Measurements from ENCODE around the gene DYNC2H1. TPM values are rescaled to one million over a fixed set of nuclear protein-coding genes. Genes with fewer than 3 reads are reported as not detected.

DYNC2H1 gene
- polyA plus RNA-seq, 1 donor (not counting 4 experiments of a cell fraction or from before 2014, with no cell fraction given): 18.5 TPM

DNA sequence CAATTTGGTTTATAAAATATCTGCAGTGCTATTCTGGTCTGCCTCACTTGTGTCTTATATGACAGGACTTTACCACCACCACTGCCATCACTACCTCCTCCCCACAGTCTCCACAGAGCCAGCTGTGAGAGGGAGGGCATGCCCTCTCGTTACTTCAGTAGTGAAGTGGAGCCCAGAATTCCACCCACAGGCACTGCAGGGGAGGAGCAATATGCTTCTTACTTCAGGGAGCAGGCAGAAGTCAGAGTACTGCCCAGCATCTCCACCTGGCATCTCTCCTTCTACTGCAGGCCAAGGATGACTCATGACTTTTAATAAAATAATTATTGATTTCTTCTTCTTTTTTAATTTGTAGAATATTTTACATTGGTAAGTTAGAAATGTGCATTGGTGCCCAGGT lies 255.5 kb downstream of the DYNC2H1 start:
- H4K20me1 ChIP-seq (ENCODE audit: control insufficient read depth, extremely low read depth, insufficient read depth, low read length): no peaks in the 10 kb centered on the region
- H3K9me3 ChIP-seq (ENCODE audit: control insufficient read depth, low read depth, low read length): no peaks in the 10 kb centered on the region
- no peak overlapping the region for H3K27ac ChIP-seq (ENCODE audit: control insufficient read depth, insufficient read depth, low read length)
- no peak overlapping the region for H3K9ac ChIP-seq (ENCODE audit: control insufficient read depth, extremely low read depth, insufficient read depth, low read length)
- H3K36me3 ChIP-seq (ENCODE audit: control insufficient read depth in 2 of 2, extremely low read depth in 1 of 2, insufficient read depth in 2 of 2, low read length in 2 of 2): peaks cover 3 to 4% of the 10 kb centered on the region in 2 experiments
- no peak overlapping the region for H2AFZ ChIP-seq (ENCODE audit: control insufficient read depth, low read length)
- no peaks in the 10 kb centered on the region for H3K4me1 ChIP-seq (ENCODE audit: control insufficient read depth, extremely low read depth, insufficient read depth, low read length)
- DNase-seq (ENCODE audit: low read depth, low spot score): no peak
- dilution Hi-C loops (cut with MboI; ENCODE audit: extremely low pct_ligation_motif_present, low sequenced_read_pairs): no loop called here
- H3K79me2 ChIP-seq (ENCODE audit: control insufficient read depth, insufficient read depth, low read length): no peaks in the 10 kb centered on the region
- no peak for TF ChIP-seq EZH2 (IDR thresholded peaks at IDR 0.05; ENCODE audit: low read length)
- TF ChIP-seq, protein P1, sequence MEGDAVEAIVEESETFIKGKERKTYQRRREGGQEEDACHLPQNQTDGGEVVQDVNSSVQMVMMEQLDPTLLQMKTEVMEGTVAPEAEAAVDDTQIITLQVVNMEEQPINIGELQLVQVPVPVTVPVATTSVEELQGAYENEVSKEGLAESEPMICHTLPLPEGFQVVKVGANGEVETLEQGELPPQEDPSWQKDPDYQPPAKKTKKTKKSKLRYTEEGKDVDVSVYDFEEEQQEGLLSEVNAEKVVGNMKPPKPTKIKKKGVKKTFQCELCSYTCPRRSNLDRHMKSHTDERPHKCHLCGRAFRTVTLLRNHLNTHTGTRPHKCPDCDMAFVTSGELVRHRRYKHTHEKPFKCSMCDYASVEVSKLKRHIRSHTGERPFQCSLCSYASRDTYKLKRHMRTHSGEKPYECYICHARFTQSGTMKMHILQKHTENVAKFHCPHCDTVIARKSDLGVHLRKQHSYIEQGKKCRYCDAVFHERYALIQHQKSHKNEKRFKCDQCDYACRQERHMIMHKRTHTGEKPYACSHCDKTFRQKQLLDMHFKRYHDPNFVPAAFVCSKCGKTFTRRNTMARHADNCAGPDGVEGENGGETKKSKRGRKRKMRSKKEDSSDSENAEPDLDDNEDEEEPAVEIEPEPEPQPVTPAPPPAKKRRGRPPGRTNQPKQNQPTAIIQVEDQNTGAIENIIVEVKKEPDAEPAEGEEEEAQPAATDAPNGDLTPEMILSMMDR (optimal IDR thresholded peaks at IDR 0.05 in 1 of 3, IDR thresholded peaks at IDR 0.05 in 1 of 3, conservative IDR thresholded peaks at IDR 0.05 in 1 of 3; ENCODE audit: extremely low read depth in 1 of 3, insufficient read depth in 2 of 3, low read length in 3 of 3): no peak
- no peaks in the 10 kb centered on the region for H3K27me3 ChIP-seq (ENCODE audit: control insufficient read depth, extremely low read depth, insufficient read depth, low read length)
- H3K4me2 ChIP-seq (ENCODE audit: control insufficient read depth, extremely low read depth, insufficient read depth, low read depth, low read length): no peak overlapping the region
- FAIRE-seq: peak; percentile 13
- no peaks in the 10 kb centered on the region for H3K9me1 ChIP-seq (ENCODE audit: control insufficient read depth, extremely low read depth, insufficient read depth, low read length)
- no peak overlapping the region for H3K4me3 ChIP-seq (ENCODE audit: control insufficient read depth in 2 of 3, extremely low read depth in 1 of 3, insufficient read depth in 2 of 3, low read depth in 1 of 3, low read length in 3 of 3)

DNA sequence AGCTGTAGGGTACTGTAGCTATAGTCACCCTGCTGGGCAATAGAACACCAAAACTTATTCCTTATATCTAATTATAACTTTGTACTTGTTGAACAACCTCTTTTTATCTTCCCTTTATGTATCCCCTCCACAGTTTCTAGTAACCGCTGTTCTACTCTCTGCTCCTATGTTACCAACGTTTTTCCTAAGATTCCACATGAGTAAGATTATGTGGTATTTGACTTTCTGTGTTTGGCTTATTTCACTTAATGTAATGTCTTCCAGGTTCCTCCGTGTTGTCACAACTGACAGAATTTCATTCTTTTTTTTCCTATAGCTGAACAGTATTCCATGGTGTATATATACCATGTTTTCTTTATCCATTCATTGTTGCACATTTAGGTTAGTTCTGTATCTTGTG lies 258.4 kb downstream of the DYNC2H1 start:
- Histone ChIP-seq H3K9ac (ENCODE audit: control insufficient read depth, extremely low read depth, insufficient read depth, low read length) (no peak overlapping the region), H3K27me3 (ENCODE audit: control insufficient read depth, extremely low read depth, insufficient read depth, low read length) (no peaks in the 10 kb centered on the region), H3K36me3 (ENCODE audit: control insufficient read depth in 2 of 2, extremely low read depth in 1 of 2, insufficient read depth in 2 of 2, low read length in 2 of 2) (peaks cover 4 to 5% of the 10 kb centered on the region in 2 experiments), H3K4me1 (ENCODE audit: control insufficient read depth, extremely low read depth, insufficient read depth, low read length) (no peaks in the 10 kb centered on the region), H3K9me3 (ENCODE audit: control insufficient read depth, low read depth, low read length) (no peaks in the 10 kb centered on the region), H3K79me2 (ENCODE audit: control insufficient read depth, insufficient read depth, low read length) (no peaks in the 10 kb centered on the region), H4K20me1 (ENCODE audit: control insufficient read depth, extremely low read depth, insufficient read depth, low read length) (no peaks in the 10 kb centered on the region), H3K9me1 (ENCODE audit: control insufficient read depth, extremely low read depth, insufficient read depth, low read length) (no peaks in the 10 kb centered on the region), H3K27ac (ENCODE audit: control insufficient read depth, insufficient read depth, low read length) (no peak overlapping the region), H3K4me3 (ENCODE audit: control insufficient read depth in 2 of 3, extremely low read depth in 1 of 3, insufficient read depth in 2 of 3, low read depth in 1 of 3, low read length in 3 of 3) (no peak overlapping the region), H3K4me2 (ENCODE audit: control insufficient read depth, extremely low read depth, insufficient read depth, low read depth, low read length) (no peak overlapping the region), H2AFZ (ENCODE audit: control insufficient read depth, low read length) (no peak overlapping the region)
- dilution Hi-C loops (cut with MboI; ENCODE audit: extremely low pct_ligation_motif_present, low sequenced_read_pairs): no loop called here
- DNase-seq (ENCODE audit: low read depth, low spot score): no peak
- FAIRE-seq: no peak
- TF ChIP-seq, protein P1 (optimal IDR thresholded peaks at IDR 0.05 in 1 of 3, IDR thresholded peaks at IDR 0.05 in 1 of 3, conservative IDR thresholded peaks at IDR 0.05 in 1 of 3; ENCODE audit: extremely low read depth in 1 of 3, insufficient read depth in 2 of 3, low read length in 3 of 3): no peak
- no peak for TF ChIP-seq EZH2 (IDR thresholded peaks at IDR 0.05; ENCODE audit: low read length)
